Testis (tissue), 3 donors: Measurements from ENCODE around the gene PGA5. TPM values are rescaled to one million over a fixed set of nuclear protein-coding genes. Genes with fewer than 3 reads are reported as not detected.

Source experiments
- DNase-seq: peaks from one replicate; pipeline ENCODE4 v3.0.0-alpha.2; 2019
- H3K27ac ChIP-seq, 2 donors: fragments of 200-600 bp; sonication (generic); one replicate each; pipeline ENCODE4 v1.5.1; 2019
- H3K27me3 ChIP-seq: fragments of 200-600 bp; sonication (generic); one replicate; pipeline ENCODE4 v1.5.1; 2019
- H3K36me3 ChIP-seq: fragments of 200-600 bp; sonication (generic); one replicate; pipeline ENCODE4 v1.5.1; 2017; ENCODE audit warnings: low read depth; ENCODE audit errors: missing control alignments
- H3K4me1 ChIP-seq: fragments of 200-600 bp; sonication (generic); one replicate; pipeline ENCODE4 v1.5.1; 2019
- H3K4me3 ChIP-seq, 2 donors: fragments of 200-600 bp; sonication (generic); one replicate each; pipeline ENCODE4 v1.5.1; 2017 to 2019
- H3K9me3 ChIP-seq: fragments of 200-600 bp; sonication (generic); one replicate; pipeline ENCODE4 v1.5.1; 2017
- CTCF ChIP-seq, 3 experiments: fragments of 450-650 bp in 2 of 3; fragments of 200-600 bp in 1 of 3; sonication (generic) in 1 of 3; IDR thresholded peaks; one replicate each; pipeline ENCODE4 v1.5.1; 2016 to 2019; ENCODE audit warnings: antibody characterized with exemption in 3 of 3, mild to moderate bottlenecking in 2 of 3, moderate library complexity in 1 of 3
- POLR2A ChIP-seq: fragments of 450-650 bp; IDR thresholded peaks from one replicate; pipeline ENCODE4 v1.6.1; 2017; ENCODE audit warnings: antibody characterized with exemption, mild to moderate bottlenecking, moderate library complexity
- WGBS, 2 donors: methylation state at CpG; one replicate each; pipeline ENCODE4 v1.1.5; 2018; 5-methylcytosine and 5-hydroxymethylcytosine counted together
- intact Hi-C: fragments of 100-400 bp; cut with DNase I; formaldehyde crosslinking; loops from one replicate; pipeline ENCODE4 v1.15.1; 2023; ENCODE audit warnings: low total_unique reads
- polyA plus RNA-seq: library from polyadenylated mRNA; stranded (reverse); fragments of 350-450 nt; fragmentation: Illumina TruSeq; extraction: RNeasy Lipid Tissue Mini Kit (QIAGEN cat#74804); gene quantifications from one replicate; pipeline ENCODE4 v1.2.3, GENCODE V29; 2014; ENCODE audit warnings: low read depth, low replicate concordance; ENCODE audit not compliant: insufficient read depth
- total RNA-seq, 2 donors: library from RNA; depleted of rRNA; stranded (reverse); fragments of >200 nt; gene quantifications; one replicate each; pipeline ENCODE4 v1.2.3, GENCODE V29; 2016

Gene PGA5
- total and polyA plus RNA-seq, 3 donors from 2014 or later: 0.39 to 1.5 (median 0.43) TPM

GRCh38 chr11:61268588-61269250 is 27.7 kb downstream of the PGA5 start:
- Histone ChIP-seq H3K9me3 (no peaks in the 10 kb centered on the region), H3K36me3 (no peaks in the 10 kb centered on the region), H3K27ac (no peak overlapping the region), H3K27me3 (no peaks in the 10 kb centered on the region), H3K4me3 (no peak overlapping the region), H3K4me1 (no peaks in the 10 kb centered on the region)
- no peak for TF ChIP-seq POLR2A
- TF ChIP-seq CTCF (IDR thresholded peaks at IDR 0.05): no peak
- WGBS, 2 donors: 94 to 96% methylated on average over 10 to 15 of the region's 15 CpGs
- DNase-seq: no peak
- intact Hi-C loops: no loop called here

GRCh38 chr11:61270354-61271076 is 29.5 kb downstream of the PGA5 start:
- intact Hi-C loops: no loop called here
- DNase-seq: no peak
- Histone ChIP-seq H3K27ac (no peak overlapping the region), H3K36me3 (no peaks in the 10 kb centered on the region), H3K9me3 (no peaks in the 10 kb centered on the region), H3K4me1 (no peaks in the 10 kb centered on the region), H3K27me3 (no peaks in the 10 kb centered on the region), H3K4me3 (no peak overlapping the region)
- WGBS, 2 donors: 88 to 94% methylated on average over 7 of the region's 7 CpGs
- TF ChIP-seq POLR2A (no peak), CTCF (IDR thresholded peaks at IDR 0.05) (no peak)

- Histone ChIP-seq H3K36me3 (no peaks in the 10 kb centered on the region), H3K4me1 (no peaks in the 10 kb centered on the region), H3K27ac (no peak overlapping the region), H3K27me3 (no peaks in the 10 kb centered on the region), H3K4me3 (no peak overlapping the region), H3K9me3 (no peaks in the 10 kb centered on the region)
- no peak for DNase-seq
- intact Hi-C loops: no loop called here
- TF ChIP-seq POLR2A: no peak
- no peak for TF ChIP-seq CTCF (IDR thresholded peaks at IDR 0.05)
- WGBS, 2 donors: 92% methylated on average over 3 of the region's 3 CpGs
Measured at GRCh38 chr11:61272731-61273130, 31.8 kb downstream of the PGA5 start.

GRCh38 chr11:61273178-61274078 is 32.5 kb downstream of the PGA5 start:
- Histone ChIP-seq H3K4me3 (no peak overlapping the region), H3K9me3 (no peaks in the 10 kb centered on the region), H3K27ac (no peak overlapping the region), H3K27me3 (no peaks in the 10 kb centered on the region), H3K36me3 (no peaks in the 10 kb centered on the region), H3K4me1 (no peaks in the 10 kb centered on the region)
- WGBS, 2 donors: 72 to 84% methylated on average over 16 of the region's 16 CpGs
- TF ChIP-seq POLR2A: no peak
- TF ChIP-seq CTCF (IDR thresholded peaks at IDR 0.05): no peak
- no peak for DNase-seq
- intact Hi-C loops: no loop called here
